Smooth muscle cell (in vitro differentiated cells): Measurements from ENCODE around the gene TRIO. TPM values are rescaled to one million over a fixed set of nuclear protein-coding genes. Genes with fewer than 3 reads are reported as not detected.

Experiments used
- DNase-seq: peaks from one replicate; lab custom pipeline; 2025; ENCODE audit not compliant: unreplicated experiment; lab: John Stamatoyannopoulos, UW
- H2AFZ ChIP-seq: fragments of 200-600 bp; sonication (generic); 2 replicates; pipeline ENCODE4 v1.6.0; 2016; ENCODE audit warnings: antibody characterized with exemption, low read depth, mild to moderate bottlenecking
- H3F3A ChIP-seq: fragments of 200-600 bp; sonication (generic); 2 replicates; pipeline ENCODE4 v1.6.0; 2017; ENCODE audit warnings: antibody characterized with exemption, low read depth
- H3K27ac ChIP-seq: fragments of 200-600 bp; sonication (generic); 2 replicates; pipeline ENCODE4 v1.5.1; 2016; ENCODE audit warnings: low read depth, mild to moderate bottlenecking
- H3K27me3 ChIP-seq: fragments of 200-600 bp; sonication (generic); 2 replicates; pipeline ENCODE4 v1.6.1; 2016; ENCODE audit warnings: low read depth, mild to moderate bottlenecking
- H3K36me3 ChIP-seq: fragments of 200-600 bp; sonication (generic); 2 replicates; pipeline ENCODE4 v1.5.1; 2016; ENCODE audit warnings: low read depth
- H3K4me1 ChIP-seq: fragments of 200-600 bp; sonication (generic); 2 replicates; pipeline ENCODE4 v1.5.1; 2016; ENCODE audit warnings: low read depth
- H3K4me2 ChIP-seq: fragments of 200-600 bp; sonication (generic); 2 replicates; pipeline ENCODE4 v1.6.0; 2016; ENCODE audit warnings: mild to moderate bottlenecking
- H3K4me3 ChIP-seq: fragments of 200-600 bp; sonication (generic); 2 replicates; pipeline ENCODE4 v1.5.1; 2016; ENCODE audit warnings: mild to moderate bottlenecking
- H3K79me2 ChIP-seq: fragments of 200-600 bp; sonication (generic); 2 replicates; pipeline ENCODE4 v1.6.0; 2016; ENCODE audit warnings: low read depth, mild to moderate bottlenecking
- H3K9ac ChIP-seq: fragments of 200-600 bp; sonication (generic); 2 replicates; pipeline ENCODE4 v1.6.0; 2016; ENCODE audit warnings: low read depth
- H3K9me3 ChIP-seq: fragments of 200-600 bp; sonication (generic); replicated peaks from 2 replicates; pipeline ENCODE4 v1.5.1; 2016; ENCODE audit warnings: low read depth
- H4K20me1 ChIP-seq: fragments of 200-600 bp; sonication (generic); 2 replicates; pipeline ENCODE4 v1.6.0; 2016; ENCODE audit warnings: low read depth
- WGBS: methylation state at CpG from one replicate; pipeline ENCODE4 v1.1.7; 2016; ENCODE audit warnings: low lambda C conversion rate; 5-methylcytosine and 5-hydroxymethylcytosine counted together
- polyA plus RNA-seq: library from polyadenylated mRNA; unstranded; fragments of >200 nt; fragmentation: Nextera tagmentation; extraction: Ambion mirVana; gene quantifications from 2 replicates; pipeline ENCODE4 v1.2.1, GENCODE V29; 2016
- total RNA-seq: library from RNA; depleted of rRNA; stranded (reverse); fragments of >200 nt; gene quantifications from 2 replicates; pipeline ENCODE4 v1.2.3, GENCODE V29; 2014
- TF ChIP-seq, protein P1 (sequence below): fragments of 200-600 bp; sonication (generic); IDR thresholded peaks from 2 replicates; pipeline ENCODE4 v1.5.1; 2017; ENCODE audit warnings: borderline replicate concordance, mild to moderate bottlenecking, antibody characterized with exemption; ENCODE audit not compliant: insufficient read depth, poor library complexity, severe bottlenecking

The TRIO gene
- total and polyA plus RNA-seq, 2 experiments from 2014 or later = 10.2 to 118 TPM

DNA sequence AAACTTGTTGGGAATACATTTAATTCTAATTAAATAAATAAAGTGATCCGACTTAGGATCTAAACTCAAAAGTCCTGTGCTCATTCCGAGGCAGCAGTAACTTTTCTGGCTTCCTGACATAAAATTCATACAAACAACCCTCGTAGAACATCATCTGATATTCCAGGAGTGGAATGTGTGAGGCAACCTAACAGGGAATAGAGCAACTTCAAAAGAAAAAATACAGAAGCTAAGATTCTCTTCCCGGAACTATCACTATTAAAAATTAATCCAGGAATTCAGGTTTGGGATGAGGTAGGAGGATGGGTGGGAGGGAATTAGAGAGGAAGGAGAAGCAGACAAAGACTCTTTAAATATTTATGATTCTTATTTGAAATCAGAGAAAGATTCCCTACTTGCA, 32.9 kb upstream of the TRIO start:
- Histone ChIP-seq H3K79me2 (no peaks in the 10 kb centered on the region), H4K20me1 (no peaks in the 10 kb centered on the region), H3K4me2 (no peak overlapping the region), H2AFZ (no peak overlapping the region), H3K27me3 (no peaks in the 10 kb centered on the region), H3K27ac (no peak overlapping the region), H3K4me3 (no peak overlapping the region), H3K36me3 (no peaks in the 10 kb centered on the region), H3K9ac (no peak overlapping the region), H3K9me3 (no peaks in the 10 kb centered on the region), H3F3A (no peaks in the 10 kb centered on the region), H3K4me1 (peaks cover 5% of the 10 kb centered on the region)
- TF ChIP-seq, protein P1, sequence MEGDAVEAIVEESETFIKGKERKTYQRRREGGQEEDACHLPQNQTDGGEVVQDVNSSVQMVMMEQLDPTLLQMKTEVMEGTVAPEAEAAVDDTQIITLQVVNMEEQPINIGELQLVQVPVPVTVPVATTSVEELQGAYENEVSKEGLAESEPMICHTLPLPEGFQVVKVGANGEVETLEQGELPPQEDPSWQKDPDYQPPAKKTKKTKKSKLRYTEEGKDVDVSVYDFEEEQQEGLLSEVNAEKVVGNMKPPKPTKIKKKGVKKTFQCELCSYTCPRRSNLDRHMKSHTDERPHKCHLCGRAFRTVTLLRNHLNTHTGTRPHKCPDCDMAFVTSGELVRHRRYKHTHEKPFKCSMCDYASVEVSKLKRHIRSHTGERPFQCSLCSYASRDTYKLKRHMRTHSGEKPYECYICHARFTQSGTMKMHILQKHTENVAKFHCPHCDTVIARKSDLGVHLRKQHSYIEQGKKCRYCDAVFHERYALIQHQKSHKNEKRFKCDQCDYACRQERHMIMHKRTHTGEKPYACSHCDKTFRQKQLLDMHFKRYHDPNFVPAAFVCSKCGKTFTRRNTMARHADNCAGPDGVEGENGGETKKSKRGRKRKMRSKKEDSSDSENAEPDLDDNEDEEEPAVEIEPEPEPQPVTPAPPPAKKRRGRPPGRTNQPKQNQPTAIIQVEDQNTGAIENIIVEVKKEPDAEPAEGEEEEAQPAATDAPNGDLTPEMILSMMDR = no peak
- 84% methylated on average over 4 of the region's 4 CpGs for WGBS
- DNase-seq = no peak

GRCh38 chr5:14110680-14111079, 32.5 kb upstream of the TRIO start:
- Histone ChIP-seq H2AFZ (no peak overlapping the region), H3K4me2 (no peak overlapping the region), H3K79me2 (no peaks in the 10 kb centered on the region), H3K9me3 (no peaks in the 10 kb centered on the region), H3K4me1 (peaks cover 5% of the 10 kb centered on the region), H3F3A (no peaks in the 10 kb centered on the region), H3K27me3 (no peaks in the 10 kb centered on the region), H3K4me3 (no peak overlapping the region), H3K36me3 (no peaks in the 10 kb centered on the region), H4K20me1 (no peaks in the 10 kb centered on the region), H3K27ac (no peak overlapping the region), H3K9ac (no peak overlapping the region)
- 81% methylated on average over 4 of the region's 4 CpGs for WGBS
- no peak for DNase-seq
- TF ChIP-seq, protein P1 = no peak

DNA sequence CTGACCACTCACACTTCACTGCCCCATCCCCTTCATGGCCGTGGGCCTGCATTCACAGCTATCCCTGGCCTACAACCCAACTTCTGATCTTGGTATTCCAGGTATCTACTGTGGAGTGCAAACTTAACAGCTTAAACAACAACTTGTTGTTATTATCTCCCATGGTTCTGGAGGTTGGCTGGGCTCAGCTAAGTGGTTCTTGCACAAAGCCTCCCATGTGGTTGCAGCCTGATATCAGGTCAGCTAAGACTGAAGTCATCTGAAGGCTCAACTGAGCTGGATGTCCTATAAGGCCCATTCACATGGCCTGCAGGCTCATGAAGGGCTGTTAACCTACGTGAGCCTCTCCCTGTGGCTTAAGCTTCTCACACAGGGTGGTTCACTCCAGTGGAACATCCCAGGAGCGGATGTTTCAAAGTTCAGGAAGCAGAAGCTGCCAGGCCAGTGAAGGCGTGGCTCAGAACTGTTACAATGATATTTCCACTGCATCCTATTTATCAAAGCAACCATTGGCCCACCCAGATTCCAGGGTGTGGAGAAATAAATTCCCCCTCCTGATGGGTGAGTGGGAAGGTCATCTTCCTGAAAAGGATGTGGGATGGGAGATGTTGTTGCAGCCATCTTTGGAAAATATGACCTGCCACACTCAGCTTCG, 30.0 kb upstream of the TRIO start:
- Histone ChIP-seq H4K20me1 (no peaks in the 10 kb centered on the region), H2AFZ (no peak overlapping the region), H3K4me2 (no peak overlapping the region), H3K27me3 (no peaks in the 10 kb centered on the region), H3F3A (no peaks in the 10 kb centered on the region), H3K9me3 (no peaks in the 10 kb centered on the region), H3K9ac (no peak overlapping the region), H3K36me3 (no peaks in the 10 kb centered on the region), H3K4me1 (peaks cover 3% of the 10 kb centered on the region), H3K27ac (no peak overlapping the region), H3K79me2 (no peaks in the 10 kb centered on the region), H3K4me3 (no peak overlapping the region)
- TF ChIP-seq, protein P1 = no peak
- no peak for DNase-seq
- WGBS = 92% methylated on average over 5 of the region's 5 CpGs
